Retinal pigment epithelial cell (primary cell): ENCODE results near the gene C1QL1.

ENCODE experiments used
- DNase-seq: peaks from one replicate; pipeline ENCODE4 v3.0.0-alpha.2; 2010; ENCODE audit warnings: low read depth
- H3K4me3 ChIP-seq: 2 replicates; pipeline ENCODE4 v1.5.1; 2011; ENCODE audit warnings: mild to moderate bottlenecking, low read length, control low read depth, moderate library complexity
- CTCF ChIP-seq: conservative IDR thresholded peaks from 2 replicates; pipeline ENCODE4 v1.5.1; 2011; ENCODE audit warnings: low read depth, low read length, control low read depth, inconsistent platforms

The C1QL1 gene

GRCh38 chr17:44918006-44918405, 50.1 kb downstream of the C1QL1 start:
- TF ChIP-seq CTCF: no peak
- DNase-seq: no peak
- H3K4me3 ChIP-seq: no peak overlapping the region

GRCh38 chr17:44917456-44917855, 50.6 kb downstream of the C1QL1 start:
- no peak for TF ChIP-seq CTCF
- H3K4me3 ChIP-seq: no peak overlapping the region
- DNase-seq: no peak

- no peak overlapping the region for H3K4me3 ChIP-seq
- DNase-seq: no peak
- peak; percentile 44 for TF ChIP-seq CTCF
Measured at GRCh38 chr17:44916781-44917241, 51.3 kb downstream of the C1QL1 start.

- H3K4me3 ChIP-seq: no peak overlapping the region
- no peak for TF ChIP-seq CTCF
- DNase-seq: no peak
Measured at GRCh38 chr17:44915862-44916780, 52.0 kb downstream of the C1QL1 start.

DNA sequence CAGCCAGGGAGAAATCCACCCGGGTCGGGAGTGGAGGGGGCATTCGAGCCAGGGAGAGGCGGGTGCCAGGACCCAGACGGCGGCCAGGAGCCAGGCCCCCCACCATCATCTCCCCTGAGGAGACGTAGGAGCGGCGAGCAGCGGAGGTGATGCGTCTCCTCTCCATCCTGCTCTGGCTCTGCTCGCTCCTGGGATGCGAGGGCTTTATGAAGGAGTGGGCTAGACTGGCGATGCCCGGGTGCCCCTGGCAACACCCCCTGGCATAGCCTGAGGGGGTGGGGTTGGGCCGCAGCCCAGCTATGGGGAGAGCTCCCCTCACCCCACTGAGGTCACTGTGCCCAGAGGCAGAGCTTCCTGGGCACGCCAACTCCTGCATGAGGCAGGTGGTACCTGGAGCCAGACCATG, 52.8 kb downstream of the C1QL1 start, which contains the start of gene GFAP:
Gene GFAP, minus strand, starts transcription at position 180 of the 406 bp plus-strand sequence. Its CDS starts 14 bp downstream, at position 166.
- TF ChIP-seq CTCF: no peak
- DNase-seq: no peak
- no peak within 1 kb of the TSS for H3K4me3 ChIP-seq

DNA sequence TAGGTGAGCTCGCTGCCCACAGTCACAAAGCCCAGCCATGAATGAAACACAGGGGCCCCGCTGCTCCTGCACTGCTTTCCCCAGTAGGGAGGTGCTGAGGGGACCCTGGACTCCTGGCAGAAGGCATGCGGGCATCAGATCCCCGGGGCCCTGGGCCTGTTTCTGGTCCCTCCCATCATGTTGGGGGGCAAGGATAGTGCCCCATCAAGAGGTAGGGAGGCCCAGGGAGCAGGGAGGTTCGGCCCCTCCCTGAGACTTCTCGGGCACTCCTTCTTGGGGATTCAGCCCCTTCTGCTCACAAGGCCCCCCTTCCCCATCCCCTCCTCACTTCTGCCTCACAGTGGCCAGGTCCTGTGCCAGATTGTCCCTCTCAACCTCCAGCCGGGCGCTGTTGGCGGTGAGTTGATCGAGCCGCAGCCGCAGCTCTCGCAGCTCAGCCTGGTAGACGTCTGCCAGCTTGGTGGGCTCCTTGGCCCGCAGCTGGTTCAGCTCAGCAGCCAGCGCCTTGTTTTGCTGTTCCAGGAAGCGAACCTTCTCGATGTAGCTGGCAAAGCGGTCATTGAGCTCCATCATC, 53.3 kb downstream of the C1QL1 start:
- no peak for DNase-seq
- TF ChIP-seq CTCF: no peak
- H3K4me3 ChIP-seq: no peak overlapping the region

DNA sequence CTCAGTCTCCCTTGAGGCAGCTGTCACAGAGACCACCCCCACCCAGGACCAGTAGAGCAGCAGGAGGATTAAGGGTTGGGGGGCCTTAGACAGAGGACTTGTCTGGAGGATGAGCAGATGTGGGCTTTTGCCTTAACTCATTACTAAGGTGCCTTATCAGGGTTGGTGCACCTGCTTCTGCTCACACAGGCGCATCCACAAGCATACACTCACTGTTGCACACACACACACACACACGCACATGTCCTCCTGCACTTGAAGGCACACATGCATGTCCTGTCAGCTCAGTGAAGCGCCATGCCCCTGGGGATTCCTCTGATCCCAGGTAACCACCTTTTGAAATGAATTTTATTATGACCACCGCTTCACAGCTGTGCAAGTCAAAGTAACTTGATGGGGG, 54.0 kb downstream of the C1QL1 start:
- DNase-seq: no peak
- H3K4me3 ChIP-seq: no peak overlapping the region
- TF ChIP-seq CTCF: no peak
